Measurements from ENCODE around the gene ADTRP. TPM values are rescaled to one million over a fixed set of nuclear protein-coding genes. Genes with fewer than 3 reads are reported as not detected.

Gene ADTRP
- total RNA-seq, 1 donor from 2014 or later = 0.35 TPM

GRCh38 chr6:11813606-11814005 is 35.0 kb upstream of the ADTRP start:
- Mint-ChIP-seq H3K9me3 (ENCODE audit: low read depth) (no peaks in the 10 kb centered on the region), H3K27ac (ENCODE audit: unreplicated experiment) (no peak overlapping the region), H3K36me3 (ENCODE audit: low read depth) (no peaks in the 10 kb centered on the region), H3K4me1 (ENCODE audit: low read depth) (peaks cover 72% of the 10 kb centered on the region), H3K27me3 (ENCODE audit: low read depth) (no peaks in the 10 kb centered on the region), H3K4me3 (ENCODE audit: unreplicated experiment) (no peak overlapping the region)
- no peak for DNase-seq (ENCODE audit: low spot score)
- no peak for TF ChIP-seq CTCF (IDR thresholded peaks at IDR 0.05)

GRCh38 chr6:11812951-11813350 is 34.3 kb upstream of the ADTRP start:
- Mint-ChIP-seq H3K4me1 (ENCODE audit: low read depth) (peaks cover 72% of the 10 kb centered on the region), H3K4me3 (ENCODE audit: unreplicated experiment) (no peak overlapping the region), H3K27ac (ENCODE audit: unreplicated experiment) (peak overlapping the region; percentile 24), H3K27me3 (ENCODE audit: low read depth) (no peaks in the 10 kb centered on the region), H3K36me3 (ENCODE audit: low read depth) (no peaks in the 10 kb centered on the region), H3K9me3 (ENCODE audit: low read depth) (no peaks in the 10 kb centered on the region)
- TF ChIP-seq CTCF (IDR thresholded peaks at IDR 0.05) = no peak
- no peak for DNase-seq (ENCODE audit: low spot score)

- peaks cover 72% of the 10 kb centered on the region for H3K4me1 Mint-ChIP-seq (ENCODE audit: low read depth)
- no peaks in the 10 kb centered on the region for H3K36me3 Mint-ChIP-seq (ENCODE audit: low read depth)
- H3K4me3 Mint-ChIP-seq (ENCODE audit: unreplicated experiment) = no peak overlapping the region
- H3K27me3 Mint-ChIP-seq (ENCODE audit: low read depth) = no peaks in the 10 kb centered on the region
- no peaks in the 10 kb centered on the region for H3K9me3 Mint-ChIP-seq (ENCODE audit: low read depth)
- DNase-seq (ENCODE audit: low spot score) = no peak
- no peak overlapping the region for H3K27ac Mint-ChIP-seq (ENCODE audit: unreplicated experiment)
- no peak for TF ChIP-seq CTCF (IDR thresholded peaks at IDR 0.05)
These were observed 33.8 kb upstream of the ADTRP start for GRCh38 chr6:11812439-11812838.

- TF ChIP-seq CTCF (IDR thresholded peaks at IDR 0.05) = no peak
- Mint-ChIP-seq H3K36me3 (ENCODE audit: low read depth) (no peaks in the 10 kb centered on the region), H3K9me3 (ENCODE audit: low read depth) (no peaks in the 10 kb centered on the region), H3K4me3 (ENCODE audit: unreplicated experiment) (no peak overlapping the region), H3K27ac (ENCODE audit: unreplicated experiment) (peak overlapping the region; percentile 85), H3K27me3 (ENCODE audit: low read depth) (no peaks in the 10 kb centered on the region), H3K4me1 (ENCODE audit: low read depth) (peaks cover 72% of the 10 kb centered on the region)
- DNase-seq (ENCODE audit: low spot score) = no peak
These were observed 33.2 kb upstream of the ADTRP start for GRCh38 chr6:11811644-11812264.

DNA sequence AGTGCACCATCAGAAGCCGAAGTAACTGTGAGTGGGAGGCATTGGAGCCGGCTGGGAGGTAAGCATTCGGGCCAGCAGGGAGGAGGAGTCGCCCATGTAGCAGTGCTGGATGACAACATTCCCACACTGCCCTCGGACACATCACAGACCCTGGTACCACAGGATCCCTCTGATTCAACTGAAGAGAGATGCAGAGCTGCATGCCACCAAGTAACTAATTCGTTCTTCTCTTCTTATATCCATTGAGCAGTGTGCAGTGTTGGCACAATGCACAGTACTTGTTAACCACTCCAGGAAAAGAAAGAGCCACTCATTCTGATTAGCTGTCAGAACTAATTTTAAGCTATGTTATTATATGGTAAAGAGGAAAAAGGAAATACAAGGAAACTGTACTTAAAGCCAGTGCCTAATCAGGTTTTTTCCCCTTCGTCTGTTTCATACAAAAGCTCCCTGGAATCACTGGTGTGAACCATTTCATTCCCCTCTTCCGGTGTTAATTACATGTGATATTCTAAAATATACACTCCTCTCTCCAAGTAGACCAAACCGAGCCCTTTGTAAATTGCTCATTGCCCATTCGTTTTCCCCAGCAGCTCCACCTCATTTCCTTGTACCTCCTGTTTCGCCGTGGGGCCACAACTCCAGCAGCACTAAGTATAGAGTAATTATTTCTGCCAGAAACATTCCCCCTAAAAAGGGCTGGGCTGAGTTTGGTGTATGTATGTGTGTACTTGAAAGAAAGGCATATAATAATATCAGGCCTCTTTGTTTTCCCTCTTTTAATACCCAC is 32.4 kb upstream of the ADTRP start:
- DNase-seq (ENCODE audit: low spot score) = no peak
- Mint-ChIP-seq H3K27me3 (ENCODE audit: low read depth) (no peaks in the 10 kb centered on the region), H3K27ac (ENCODE audit: unreplicated experiment) (peak overlapping the region; percentile 85), H3K4me3 (ENCODE audit: unreplicated experiment) (peak overlapping the region; percentile 17), H3K9me3 (ENCODE audit: low read depth) (no peaks in the 10 kb centered on the region), H3K36me3 (ENCODE audit: low read depth) (no peaks in the 10 kb centered on the region), H3K4me1 (ENCODE audit: low read depth) (peaks cover 66% of the 10 kb centered on the region)
- TF ChIP-seq CTCF (IDR thresholded peaks at IDR 0.05) = no peak
